ENCODE data around the gene LAPTM4A. TPM values are rescaled to one million over a fixed set of nuclear protein-coding genes. Genes with fewer than 3 reads are reported as not detected.
A peak's percentile ranks its signal among the peaks of the same experiment; 100 is the strongest.

LAPTM4A gene
- total RNA-seq, 4 donors from 2014 or later: 27.3 to 65.0 (median 50.0) TPM

GRCh38 chr2:20013126-20013849 is 38.1 kb downstream of the LAPTM4A start:
- H3K9me3 ChIP-seq: no peaks in the 10 kb centered on the region
- H3K4me3 ChIP-seq: peak overlapping the region in 3 of 4 donors; percentile 52 to 62 (median 56)
- peaks cover 0 to 5% of the 10 kb centered on the region in 2 donors for H3K27me3 ChIP-seq
- H3K36me3 ChIP-seq: no peaks in the 10 kb centered on the region
- H3K27ac ChIP-seq: peak overlapping the region in 1 of 4 donors; percentile 11
- DNase-seq: no peak
- peaks cover 0 to 13% (median 11%) of the 10 kb centered on the region in 4 donors for H3K4me1 ChIP-seq
- TF ChIP-seq POLR2A (IDR thresholded peaks at IDR 0.05) (no peak), CTCF (IDR thresholded peaks at IDR 0.05) (no peak)

DNA sequence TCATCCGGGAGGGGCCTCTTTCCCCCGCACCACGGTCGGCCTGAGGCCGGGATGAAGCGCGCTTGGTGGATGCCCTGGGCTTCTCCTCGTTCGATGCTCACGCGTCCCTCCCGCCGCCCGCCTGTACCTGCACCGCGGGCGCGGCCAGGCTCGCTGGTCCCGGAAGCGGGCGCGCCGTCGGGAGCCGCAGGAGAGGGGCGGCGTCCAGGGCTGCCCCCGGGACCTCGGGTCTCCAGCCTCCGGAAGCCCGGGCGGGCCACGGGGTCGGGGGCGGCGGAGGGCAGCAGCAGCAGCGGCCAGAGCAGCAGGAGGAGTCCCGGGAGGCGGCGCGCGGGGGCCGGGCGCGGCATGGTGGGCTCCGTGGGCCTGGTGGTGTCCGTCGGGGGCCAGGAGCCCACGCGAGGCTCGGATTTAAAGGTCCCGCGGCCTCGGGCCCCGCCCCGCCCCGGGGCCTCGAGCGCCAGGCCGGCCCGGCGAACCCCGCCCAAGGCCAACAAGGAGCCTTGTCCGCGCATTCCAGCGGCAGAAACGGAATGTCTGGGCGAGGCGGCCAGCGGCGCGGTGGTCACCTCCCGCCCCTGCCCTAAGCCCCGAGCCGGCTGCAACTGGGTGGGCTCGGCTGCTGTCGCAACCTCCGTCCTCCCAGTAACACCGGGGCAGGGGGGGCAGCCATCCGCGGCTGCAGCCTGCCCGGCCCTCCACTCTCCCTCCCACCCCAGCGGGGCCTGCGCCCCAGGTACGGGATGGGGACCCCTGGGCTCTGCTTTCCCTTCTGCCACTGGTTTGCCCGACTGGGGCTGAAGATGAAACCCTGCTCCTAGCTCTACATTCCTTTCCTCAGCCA is 38.9 kb downstream of the LAPTM4A start, which contains the start of gene MATN3:
TSS of gene MATN3 (minus strand) at position 387 of the 844 bp plus-strand sequence. CDS start at position 350, 37 bp downstream.
- Histone ChIP-seq H3K27me3 (peaks cover 0 to 5% of the 10 kb centered on the region in 2 donors), H3K27ac (peak within 1 kb of the TSS in 1 of 4 donors; percentile 11), H3K4me1 (peaks cover 0 to 13% (median 11%) of the 10 kb centered on the region in 4 donors), H3K9me3 (no peaks in the 10 kb centered on the region), H3K36me3 (no peaks in the 10 kb centered on the region), H3K4me3 (peak within 1 kb of the TSS; percentile 33 to 62 (median 54))
- TF ChIP-seq CTCF (IDR thresholded peaks at IDR 0.05) (no peak), POLR2A (IDR thresholded peaks at IDR 0.05) (no peak)
- DNase-seq: peak in 1 of 3 donors; percentile 64

DNA sequence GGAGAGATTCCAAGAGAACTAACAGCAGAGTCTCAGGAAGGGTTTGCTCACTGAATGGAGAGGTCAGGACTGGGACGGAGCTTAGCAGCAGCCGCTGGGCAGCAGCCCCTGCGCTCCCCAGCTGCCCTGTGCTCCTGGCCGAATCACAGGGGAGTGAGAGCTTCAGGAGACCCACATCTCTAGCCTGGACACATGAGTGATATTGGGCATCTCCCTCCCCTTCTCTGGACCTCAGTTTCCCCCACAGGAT is 39.5 kb downstream of the LAPTM4A start:
- peak overlapping the region in 3 of 4 donors; percentile 33 to 62 (median 56) for H3K4me3 ChIP-seq
- no peak for DNase-seq
- peaks cover 0 to 13% (median 11%) of the 10 kb centered on the region in 4 donors for H3K4me1 ChIP-seq
- H3K27me3 ChIP-seq: peaks cover 0 to 5% of the 10 kb centered on the region in 2 donors
- H3K9me3 ChIP-seq: no peaks in the 10 kb centered on the region
- TF ChIP-seq CTCF (IDR thresholded peaks at IDR 0.05) (no peak), POLR2A (IDR thresholded peaks at IDR 0.05) (no peak)
- H3K36me3 ChIP-seq: no peaks in the 10 kb centered on the region
- H3K27ac ChIP-seq: no peak overlapping the region

DNA sequence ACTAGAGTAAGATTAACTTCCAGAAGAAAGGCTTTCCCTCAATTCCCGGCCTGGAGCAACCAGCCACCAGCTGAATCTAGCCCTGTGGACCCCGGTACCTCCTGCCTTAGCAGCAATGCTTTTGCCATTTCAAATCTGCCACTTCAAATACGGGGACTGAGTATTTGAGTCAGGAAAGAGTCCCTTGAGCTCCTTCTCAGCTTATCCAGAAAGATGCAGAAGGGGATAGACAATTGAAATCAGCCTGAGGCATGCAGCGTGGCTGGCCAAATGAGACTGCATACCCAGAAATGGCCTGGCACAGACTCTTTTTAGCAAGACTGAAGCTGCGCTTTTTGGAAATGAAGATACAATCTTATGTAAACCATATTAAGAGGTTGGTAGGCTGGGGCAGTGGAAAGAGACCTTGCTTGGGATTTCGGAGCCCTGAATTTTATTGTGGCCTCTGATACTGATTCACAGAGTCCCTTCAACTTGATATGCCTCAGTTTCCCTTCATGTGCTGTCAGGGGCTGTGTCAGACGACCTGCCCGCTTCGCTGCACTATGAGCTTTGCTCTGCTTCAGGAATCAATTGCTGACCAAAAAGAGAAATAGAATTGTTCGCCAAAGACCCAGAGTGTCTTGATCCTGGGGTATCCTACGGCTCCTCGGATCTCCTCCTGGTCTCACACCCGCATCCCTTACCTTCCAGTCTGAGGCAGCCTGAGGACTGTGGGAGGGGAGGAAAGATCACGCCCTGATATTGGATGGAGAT is 40.0 kb downstream of the LAPTM4A start:
- peak overlapping the region in 1 of 4 donors; percentile 56 for H3K4me3 ChIP-seq
- peaks cover 0 to 5% of the 10 kb centered on the region in 2 donors for H3K27me3 ChIP-seq
- no peaks in the 10 kb centered on the region for H3K9me3 ChIP-seq
- no peak for DNase-seq
- H3K4me1 ChIP-seq: peaks cover 0 to 13% (median 11%) of the 10 kb centered on the region in 4 donors
- H3K36me3 ChIP-seq: no peaks in the 10 kb centered on the region
- TF ChIP-seq POLR2A (IDR thresholded peaks at IDR 0.05) (no peak), CTCF (IDR thresholded peaks at IDR 0.05) (no peak)
- H3K27ac ChIP-seq: no peak overlapping the region

GRCh38 chr2:20008703-20009102 is 42.7 kb downstream of the LAPTM4A start:
- Histone ChIP-seq H3K36me3 (no peaks in the 10 kb centered on the region), H3K4me3 (no peak overlapping the region), H3K4me1 (peaks cover 0 to 13% (median 11%) of the 10 kb centered on the region in 4 donors), H3K9me3 (no peaks in the 10 kb centered on the region), H3K27ac (no peak overlapping the region), H3K27me3 (peaks cover 0 to 5% of the 10 kb centered on the region in 2 donors)
- DNase-seq: no peak
- no peak for TF ChIP-seq POLR2A (IDR thresholded peaks at IDR 0.05)
- TF ChIP-seq CTCF (IDR thresholded peaks at IDR 0.05): no peak

Data from Peyer's patch (tissue), 4 donors.